Measurements from ENCODE around the gene RAD50. TPM values are rescaled to one million over a fixed set of nuclear protein-coding genes. Genes with fewer than 3 reads are reported as not detected.

Gene RAD50
- total and polyA plus RNA-seq, 8 donors, result 35.3 to 50.0 (median 42.3) TPM

- intact Hi-C loops (cut with DNase I), result no loop called here
- Histone ChIP-seq H3K27me3 (no peaks in the 10 kb centered on the region), H3K9me3 (no peaks in the 10 kb centered on the region), H3K4me3 (no peak overlapping the region), H3K36me3 (no peaks in the 10 kb centered on the region), H3K27ac (no peak overlapping the region), H3K4me1 (no peaks in the 10 kb centered on the region)
- no peak for DNase-seq
- ATAC-seq, result no peak
- no peak for TF ChIP-seq CTCF (IDR thresholded peaks at IDR 0.05)
Measured at GRCh38 chr5:132667761-132668705, 111.3 kb downstream of the RAD50 start.

GRCh38 chr5:132668706-132669454 is 112.1 kb downstream of the RAD50 start:
- no peaks in the 10 kb centered on the region for H3K27me3 ChIP-seq
- TF ChIP-seq CTCF (IDR thresholded peaks at IDR 0.05), result no peak
- no peak overlapping the region for H3K4me3 ChIP-seq
- H3K4me1 ChIP-seq, result no peaks in the 10 kb centered on the region
- no peaks in the 10 kb centered on the region for H3K9me3 ChIP-seq
- no peak overlapping the region for H3K27ac ChIP-seq
- no peaks in the 10 kb centered on the region for H3K36me3 ChIP-seq
- no peak for DNase-seq
- ATAC-seq, result no peak
- intact Hi-C loops (cut with DNase I), result no loop called here

GRCh38 chr5:132669455-132669820 is 112.7 kb downstream of the RAD50 start:
- H3K27me3 ChIP-seq, result no peaks in the 10 kb centered on the region
- TF ChIP-seq CTCF (IDR thresholded peaks at IDR 0.05), result no peak
- no peak overlapping the region for H3K27ac ChIP-seq
- DNase-seq (no peak), ATAC-seq (no peak)
- no peaks in the 10 kb centered on the region for H3K36me3 ChIP-seq
- H3K4me3 ChIP-seq, result no peak overlapping the region
- H3K4me1 ChIP-seq, result peaks cover 0 to 3% of the 10 kb centered on the region in 2 donors
- H3K9me3 ChIP-seq, result no peaks in the 10 kb centered on the region
- intact Hi-C loops (cut with DNase I), result no loop called here

- Histone ChIP-seq H3K4me3 (no peak overlapping the region), H3K9me3 (no peaks in the 10 kb centered on the region), H3K36me3 (no peaks in the 10 kb centered on the region), H3K27ac (no peak overlapping the region), H3K4me1 (peaks cover 0 to 8% of the 10 kb centered on the region in 2 donors), H3K27me3 (no peaks in the 10 kb centered on the region)
- no peak for ATAC-seq
- TF ChIP-seq CTCF (IDR thresholded peaks at IDR 0.05), result no peak
- intact Hi-C loops (cut with DNase I), result no loop called here
- no peak for DNase-seq
Measured at GRCh38 chr5:132669966-132670882, 113.4 kb downstream of the RAD50 start.

Measured in left lung (tissue), 10 donors.